ENCODE measurements around the gene LRIG1.

DNA sequence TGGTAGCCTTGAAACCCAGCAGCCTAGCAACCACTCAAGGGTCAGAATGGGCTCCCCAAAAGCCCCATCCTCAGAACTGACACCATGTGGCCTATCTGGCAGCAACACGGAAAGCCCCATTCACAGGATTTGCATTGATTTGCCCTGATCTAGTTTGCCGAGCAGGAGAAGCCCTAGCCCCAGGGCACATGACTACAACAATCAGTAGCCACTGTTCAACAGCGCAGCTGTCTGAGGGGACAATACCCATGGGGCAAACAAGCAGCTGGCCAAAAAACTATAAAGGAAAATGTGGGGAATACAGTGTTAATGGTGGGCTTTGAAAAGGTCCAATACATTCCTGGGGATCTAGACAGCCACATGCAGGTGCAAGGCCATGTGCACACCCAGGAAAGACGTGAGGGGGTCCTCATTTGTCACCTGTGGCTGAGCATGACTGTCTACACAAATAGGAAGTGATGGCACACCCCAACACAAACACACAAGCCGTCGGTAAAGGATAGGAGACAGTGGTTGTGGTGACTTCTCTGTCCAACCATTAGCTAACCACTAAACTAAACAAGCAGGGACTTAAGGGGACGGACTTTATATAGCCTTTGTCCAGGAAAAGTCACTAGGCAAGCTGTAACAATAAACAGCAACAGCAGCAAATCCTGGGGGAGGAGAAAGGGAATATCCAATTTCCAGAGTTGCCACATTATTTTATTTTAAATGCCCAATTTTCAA lies 113.7 kb downstream of the LRIG1 start:
- TF ChIP-seq, protein P1, sequence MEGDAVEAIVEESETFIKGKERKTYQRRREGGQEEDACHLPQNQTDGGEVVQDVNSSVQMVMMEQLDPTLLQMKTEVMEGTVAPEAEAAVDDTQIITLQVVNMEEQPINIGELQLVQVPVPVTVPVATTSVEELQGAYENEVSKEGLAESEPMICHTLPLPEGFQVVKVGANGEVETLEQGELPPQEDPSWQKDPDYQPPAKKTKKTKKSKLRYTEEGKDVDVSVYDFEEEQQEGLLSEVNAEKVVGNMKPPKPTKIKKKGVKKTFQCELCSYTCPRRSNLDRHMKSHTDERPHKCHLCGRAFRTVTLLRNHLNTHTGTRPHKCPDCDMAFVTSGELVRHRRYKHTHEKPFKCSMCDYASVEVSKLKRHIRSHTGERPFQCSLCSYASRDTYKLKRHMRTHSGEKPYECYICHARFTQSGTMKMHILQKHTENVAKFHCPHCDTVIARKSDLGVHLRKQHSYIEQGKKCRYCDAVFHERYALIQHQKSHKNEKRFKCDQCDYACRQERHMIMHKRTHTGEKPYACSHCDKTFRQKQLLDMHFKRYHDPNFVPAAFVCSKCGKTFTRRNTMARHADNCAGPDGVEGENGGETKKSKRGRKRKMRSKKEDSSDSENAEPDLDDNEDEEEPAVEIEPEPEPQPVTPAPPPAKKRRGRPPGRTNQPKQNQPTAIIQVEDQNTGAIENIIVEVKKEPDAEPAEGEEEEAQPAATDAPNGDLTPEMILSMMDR (conservative IDR thresholded peaks at IDR 0.05; ENCODE audit: low read depth, low read length) = no peak
- TF ChIP-seq EZH2 (IDR thresholded peaks at IDR 0.05; ENCODE audit: low read length, unreplicated experiment) (no peak), EZH2phosphoT487 (IDR thresholded peaks at IDR 0.05; ENCODE audit: borderline replicate concordance, low read length) (no peak)

All from PC-3 (cell line).